ENCODE results near the gene HCAR3.
"Not testable (repeated sequence)": the region's sequence is repeated elsewhere in the genome, so short reads cannot be mapped to it uniquely, and the experiment has no call there.

Gene HCAR3

DNA sequence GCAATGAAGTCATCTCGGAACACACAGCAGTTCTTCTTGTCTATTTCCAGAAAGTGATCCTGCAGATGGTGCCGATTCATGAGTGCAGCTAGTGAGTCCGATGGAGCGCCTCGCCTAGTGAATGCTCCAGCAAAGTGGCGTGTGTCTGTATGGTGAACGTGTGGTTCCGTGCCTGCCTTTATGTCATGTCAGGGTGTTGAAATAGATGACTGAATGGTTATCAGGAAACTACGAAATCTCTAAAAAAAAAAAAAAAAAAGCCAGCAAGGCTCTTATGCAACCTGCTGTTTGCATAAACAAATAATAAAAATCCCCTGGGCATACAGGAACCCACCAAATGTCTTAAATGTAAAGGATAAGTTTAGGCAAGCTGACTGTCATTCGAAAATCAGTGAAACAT lies at the start of gene HCAR3:
Gene HCAR3 (minus strand): TSS at position 154 of the 400 bp plus-strand sequence. CDS start 74 bp downstream, at position 80.
- not testable (repeated sequence) for DNase-seq (ENCODE audit: low read depth, low spot score)

DNA sequence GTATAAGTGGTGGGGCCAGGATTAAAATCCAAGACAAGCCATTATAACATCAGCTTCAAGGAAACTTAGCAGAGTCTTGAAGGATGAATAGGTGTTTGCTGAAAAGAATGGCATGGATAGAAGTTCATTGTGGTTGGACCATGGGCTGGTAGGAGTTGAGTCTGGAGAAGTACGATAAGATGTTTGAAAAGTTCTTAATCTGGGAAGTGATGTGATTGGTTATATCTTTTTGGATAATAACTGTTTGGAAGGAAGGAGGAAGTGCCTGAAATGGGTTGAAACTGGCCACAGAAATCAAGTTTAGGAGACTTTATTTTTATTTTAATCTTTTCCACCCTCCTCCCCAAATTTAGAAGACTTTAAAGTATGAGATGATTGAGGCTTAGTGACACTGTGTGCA lies 41.0 kb upstream of the HCAR3 start:
- no peak for DNase-seq (ENCODE audit: low read depth, low spot score)

DNA sequence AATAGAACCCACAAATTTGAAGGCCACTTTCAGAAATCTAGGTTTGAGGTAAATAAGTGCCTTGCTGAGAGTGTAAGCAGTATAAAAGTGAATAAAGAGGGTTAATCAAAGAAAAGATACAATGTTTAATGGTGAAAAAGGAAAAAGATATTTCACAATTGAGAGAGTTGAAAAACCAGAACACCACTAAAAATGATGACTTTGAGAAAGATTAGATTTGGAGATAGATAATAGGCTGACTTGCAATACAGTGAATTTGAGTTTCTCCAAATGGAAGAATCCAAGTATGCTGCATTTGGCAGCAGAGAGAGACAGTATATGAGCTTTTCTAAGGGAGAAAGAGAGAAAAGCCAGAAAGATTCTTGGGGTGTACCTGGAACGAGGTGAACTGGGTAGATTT lies 38.2 kb upstream of the HCAR3 start:
- no peak for DNase-seq (ENCODE audit: low read depth, low spot score)

DNA sequence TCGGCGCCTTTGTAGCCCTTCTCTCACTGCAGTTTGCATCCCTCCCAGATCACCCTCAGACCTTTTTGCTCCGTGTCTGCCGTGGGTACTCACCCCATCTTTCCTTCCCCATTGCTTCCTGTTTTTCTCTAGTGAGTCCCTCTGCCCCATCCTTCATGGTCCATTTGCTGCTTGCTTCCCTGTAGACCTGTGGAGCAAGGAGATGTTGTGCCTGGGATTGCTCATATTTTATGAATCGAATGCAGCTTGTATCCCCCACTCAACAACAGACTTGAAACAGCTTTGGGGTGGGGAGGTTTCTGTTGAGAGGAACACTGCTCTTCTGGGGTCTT lies 36.7 kb upstream of the HCAR3 start:
- no peak for DNase-seq (ENCODE audit: low read depth, low spot score)

DNA sequence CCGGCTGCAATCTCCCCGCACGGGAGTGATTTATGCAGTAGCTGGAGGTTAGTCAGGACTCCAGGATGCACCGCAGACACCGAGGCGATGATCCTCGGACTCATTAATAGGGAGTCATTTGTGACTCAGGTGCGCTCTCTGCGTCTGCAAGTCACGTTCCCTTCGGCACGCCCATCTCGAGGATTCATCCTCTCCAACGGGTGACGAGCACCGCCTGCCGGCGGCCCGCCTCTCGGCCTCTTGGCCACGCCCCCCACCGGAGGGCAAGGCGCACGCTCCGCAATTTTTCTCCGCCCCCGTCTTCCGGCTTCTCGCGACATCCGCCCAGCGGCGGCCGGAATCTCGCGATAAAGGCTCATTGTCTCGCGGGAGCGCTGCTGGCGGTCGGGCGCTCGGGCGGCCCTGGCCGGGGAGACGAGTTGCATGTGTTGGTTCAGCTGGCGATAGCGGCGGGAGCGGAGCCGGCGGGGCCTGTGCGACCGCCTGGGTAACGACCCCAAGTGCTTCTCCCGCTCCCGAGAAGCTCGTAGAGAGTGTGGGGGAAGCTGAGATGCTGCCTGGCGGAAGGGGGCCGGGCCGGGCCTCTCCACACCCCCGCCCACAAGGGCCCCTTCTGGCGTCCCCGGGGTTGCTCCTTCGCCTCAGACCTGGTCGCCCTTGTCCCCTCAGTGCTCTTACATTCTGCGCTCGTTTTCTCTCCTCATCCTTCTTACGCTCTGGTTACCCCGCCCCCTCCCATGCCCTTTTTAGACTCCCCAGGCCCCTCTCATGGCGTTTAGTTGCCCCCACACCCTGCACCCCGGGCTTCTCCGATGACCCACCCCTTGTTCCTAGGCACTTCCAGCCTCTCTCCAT lies 36.1 kb upstream of the HCAR3 start, which contains the start of gene DENR:
Gene DENR (plus strand): TSS at position 361 of the 855 bp plus-strand sequence. CDS start 878 bp downstream, outside the sequence.
- peak; percentile 83 for DNase-seq (ENCODE audit: low read depth, low spot score)

DNA sequence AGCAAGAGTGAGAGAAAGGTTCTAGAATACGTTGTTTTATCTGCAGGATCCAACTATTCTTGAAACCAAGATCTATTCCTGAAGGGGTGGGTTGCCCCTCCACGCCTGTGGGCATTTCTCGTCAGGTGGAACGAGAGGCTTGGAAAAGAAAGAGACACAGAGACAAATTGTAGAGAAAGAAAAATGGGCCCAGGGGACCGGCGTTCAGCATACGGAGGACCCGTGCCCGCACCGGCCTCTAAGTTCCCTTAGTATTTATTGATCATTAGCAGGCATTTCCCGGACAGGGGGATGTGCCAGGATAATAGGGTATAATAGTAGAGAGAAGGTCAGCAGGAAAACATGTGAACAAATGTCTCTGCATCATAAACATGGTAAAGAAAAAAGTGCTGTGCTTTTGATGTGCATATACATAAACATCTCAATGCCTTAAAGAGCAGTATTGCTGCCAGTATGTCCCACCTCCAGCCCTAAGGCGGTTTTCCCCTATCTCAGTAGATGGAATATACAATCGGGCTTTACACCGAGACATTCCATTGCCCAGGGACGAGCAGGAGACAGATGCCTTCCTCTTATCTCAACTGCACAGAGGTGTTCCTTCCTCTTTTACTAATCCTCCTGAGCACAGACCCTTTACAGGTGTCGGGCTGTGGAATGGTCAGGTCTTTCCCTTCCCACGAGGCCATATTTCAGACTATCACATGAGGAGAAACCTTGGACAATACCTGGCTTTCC lies 34.3 kb upstream of the HCAR3 start:
- not testable (repeated sequence) for DNase-seq (ENCODE audit: low read depth, low spot score)

DNA sequence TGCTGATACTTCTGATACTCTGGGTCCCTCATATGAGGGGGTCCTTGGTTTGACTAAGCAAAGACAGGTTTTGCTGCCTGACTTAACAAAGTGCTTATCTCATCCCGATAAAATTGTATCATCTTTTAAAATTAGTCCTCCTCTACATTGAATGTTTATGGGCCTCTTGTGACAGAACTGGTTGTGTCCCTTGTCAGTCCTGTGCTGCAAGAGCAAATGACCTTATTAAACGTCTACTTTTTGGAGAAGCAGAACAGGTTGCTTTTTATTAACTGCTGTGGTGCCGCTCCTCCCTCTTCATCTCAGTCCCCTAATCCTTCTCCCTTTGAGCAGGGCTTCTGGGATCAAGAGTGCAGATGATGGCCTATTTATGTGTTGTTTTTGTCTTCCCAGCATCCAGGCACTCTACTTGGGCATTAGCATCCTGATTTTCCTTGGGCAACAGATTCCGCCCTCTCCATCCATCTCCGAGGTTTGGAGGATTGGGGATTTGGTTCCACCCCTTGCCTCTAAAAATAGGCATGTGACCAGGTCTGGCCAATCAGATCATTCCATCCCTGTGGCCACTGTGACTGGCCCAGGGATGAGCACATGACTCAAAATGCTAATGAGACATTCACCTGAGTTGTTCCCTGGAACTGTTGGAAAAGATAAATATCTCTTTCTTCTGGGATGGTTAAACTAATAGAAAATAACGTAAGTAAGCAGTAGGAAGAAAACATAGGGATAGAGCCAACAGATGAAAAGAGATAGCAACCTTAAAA lies 33.1 kb upstream of the HCAR3 start:
- no peak for DNase-seq (ENCODE audit: low read depth, low spot score)

DNA sequence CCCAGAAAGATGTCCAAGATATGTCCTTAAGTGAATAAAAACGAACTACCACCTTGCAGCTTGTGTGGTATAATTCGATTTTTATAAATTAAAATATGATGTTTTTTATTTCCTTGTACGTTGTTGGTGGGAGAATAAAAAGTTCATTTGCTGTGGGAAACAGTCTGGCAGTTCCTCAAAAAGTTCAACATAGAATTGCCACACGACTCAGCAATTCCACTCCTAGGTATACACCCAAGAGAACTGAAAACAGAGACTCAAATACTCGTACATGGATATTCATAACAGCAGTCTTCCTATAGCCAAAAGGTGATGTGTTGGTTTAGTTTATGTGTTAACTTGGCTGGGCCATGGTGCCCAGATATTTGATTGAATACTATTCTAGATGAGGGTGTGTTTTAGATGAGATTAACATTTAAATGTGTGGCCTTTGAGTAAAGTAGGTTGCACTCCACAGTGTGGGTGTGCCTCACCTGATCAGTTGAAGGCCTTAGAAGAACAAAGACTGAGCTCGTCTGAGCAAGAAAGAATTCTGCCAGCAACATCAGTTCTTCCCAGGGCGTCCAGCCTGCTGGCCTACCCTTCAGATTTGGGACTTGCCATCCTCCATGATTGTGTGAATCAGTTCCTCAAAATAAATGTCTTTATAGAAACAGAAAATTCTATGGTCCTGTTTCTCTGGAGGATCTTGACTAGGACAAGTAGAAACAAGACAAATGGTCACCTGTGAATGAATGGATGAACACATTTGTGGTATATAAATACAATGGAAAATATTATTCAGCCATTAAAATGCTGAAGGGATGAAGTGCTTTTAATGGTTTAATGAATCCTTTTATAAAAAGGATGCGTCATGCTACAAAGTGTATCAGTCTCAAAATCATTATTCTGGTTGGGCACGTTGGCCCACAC lies 30.9 kb upstream of the HCAR3 start:
- DNase-seq (ENCODE audit: low read depth, low spot score): no peak

DNA sequence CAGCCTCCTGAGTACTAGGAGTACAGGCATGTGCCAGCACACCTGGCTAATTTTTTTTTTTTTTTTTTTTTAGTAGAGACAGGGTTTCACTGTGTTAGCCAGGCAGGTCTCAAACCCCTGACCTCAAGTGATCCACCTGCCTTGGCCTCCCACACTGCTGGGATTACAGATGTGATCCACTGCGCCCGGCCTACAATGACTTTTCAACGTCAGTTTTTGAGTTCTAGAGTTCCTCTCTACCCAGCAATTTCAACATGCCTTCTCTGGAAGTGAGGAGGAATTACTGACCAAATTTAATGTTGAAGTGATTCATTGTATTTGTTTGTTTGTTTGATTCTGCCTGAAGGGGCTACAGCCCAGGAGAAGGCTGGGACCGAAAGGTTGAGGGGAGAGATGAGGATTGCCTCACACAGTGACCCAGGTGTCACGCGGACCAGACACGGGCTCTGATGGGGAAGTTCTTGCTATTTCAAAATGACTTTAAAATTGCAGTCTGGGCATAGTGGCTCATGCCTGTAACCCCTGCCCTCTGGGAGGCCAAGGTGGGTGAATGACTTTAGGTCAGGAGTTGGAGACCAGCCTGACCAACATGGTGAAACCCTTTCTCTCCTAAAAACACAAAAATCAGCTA lies 27.4 kb upstream of the HCAR3 start:
- DNase-seq (ENCODE audit: low read depth, low spot score): no peak

DNA sequence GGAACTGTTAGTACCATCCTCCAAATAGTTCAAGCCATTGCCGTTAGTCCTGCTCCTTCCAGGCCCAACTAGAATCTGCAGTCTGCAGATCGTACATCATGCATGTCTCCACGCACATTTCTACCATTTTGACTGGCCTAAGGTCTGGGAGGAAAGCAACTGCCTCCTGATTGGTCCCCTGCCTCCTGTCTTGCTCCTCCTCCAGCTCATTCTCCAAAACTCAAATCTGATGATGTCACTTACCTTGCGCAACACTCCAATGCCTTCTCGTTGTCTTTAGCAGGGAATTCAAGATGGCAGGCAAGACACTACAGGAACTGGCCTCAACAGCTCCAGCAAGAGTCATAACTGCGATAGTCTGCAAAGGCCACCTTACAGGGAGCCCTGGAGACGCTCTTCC lies 23.7 kb upstream of the HCAR3 start:
- no peak for DNase-seq (ENCODE audit: low read depth, low spot score)

DNA sequence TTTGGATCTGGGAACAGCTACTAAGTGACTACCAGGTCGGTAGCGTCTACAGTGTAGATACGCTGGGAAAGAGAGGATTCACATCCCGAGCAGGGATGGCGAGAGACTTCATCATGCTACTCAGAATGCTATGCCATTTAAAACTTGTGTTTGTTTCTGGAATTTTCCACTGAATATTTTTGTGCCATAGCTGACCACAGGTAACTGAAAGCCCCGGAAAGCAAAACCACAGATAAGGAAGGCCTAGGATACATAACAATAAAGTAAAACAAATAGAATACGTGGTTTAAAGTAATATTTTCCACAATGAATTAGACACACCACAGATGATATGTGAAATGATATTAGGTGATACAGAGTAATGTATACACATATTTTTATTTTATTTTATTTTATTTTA lies 22.0 kb upstream of the HCAR3 start:
- DNase-seq (ENCODE audit: low read depth, low spot score): no peak

DNA sequence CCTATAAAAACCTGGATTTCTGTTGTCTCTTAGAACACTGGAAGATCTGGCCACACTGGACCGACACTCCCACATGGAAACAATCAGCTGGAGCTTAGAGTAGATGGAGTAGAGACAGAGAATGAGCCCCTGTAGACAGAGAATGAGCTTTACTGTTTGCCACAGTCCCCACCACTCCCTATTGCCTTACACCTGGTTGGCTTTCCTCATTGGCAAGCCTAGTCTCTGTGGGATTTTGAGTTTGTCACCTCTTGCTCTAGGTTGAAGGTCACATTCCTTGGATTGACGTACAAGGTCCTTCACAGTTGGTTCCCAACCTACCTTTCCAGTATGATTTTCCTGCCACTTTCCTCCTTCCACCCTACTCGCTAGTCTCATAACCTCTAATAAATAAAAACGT lies 16.0 kb upstream of the HCAR3 start:
- no peak for DNase-seq (ENCODE audit: low read depth, low spot score)

DNA sequence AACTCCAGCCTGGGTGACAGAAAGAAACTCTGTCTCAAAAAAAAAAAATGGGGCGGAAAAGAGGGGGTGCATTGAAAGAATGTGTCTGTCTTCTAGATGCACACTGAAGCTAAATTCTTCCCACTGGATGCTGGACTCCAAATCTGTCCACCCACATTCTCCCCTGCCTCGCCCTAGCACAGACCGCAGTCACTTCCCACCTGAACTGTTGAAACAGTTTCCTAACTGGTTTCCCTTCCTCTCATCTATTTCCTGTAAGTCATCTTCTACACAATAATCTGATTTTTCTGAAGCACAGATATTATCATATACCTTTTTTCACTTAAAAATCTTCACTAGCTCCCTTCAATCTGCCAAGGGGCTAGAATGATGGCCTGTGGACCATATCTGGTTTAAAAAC lies 15.6 kb upstream of the HCAR3 start:
- no peak for DNase-seq (ENCODE audit: low read depth, low spot score)

DNA sequence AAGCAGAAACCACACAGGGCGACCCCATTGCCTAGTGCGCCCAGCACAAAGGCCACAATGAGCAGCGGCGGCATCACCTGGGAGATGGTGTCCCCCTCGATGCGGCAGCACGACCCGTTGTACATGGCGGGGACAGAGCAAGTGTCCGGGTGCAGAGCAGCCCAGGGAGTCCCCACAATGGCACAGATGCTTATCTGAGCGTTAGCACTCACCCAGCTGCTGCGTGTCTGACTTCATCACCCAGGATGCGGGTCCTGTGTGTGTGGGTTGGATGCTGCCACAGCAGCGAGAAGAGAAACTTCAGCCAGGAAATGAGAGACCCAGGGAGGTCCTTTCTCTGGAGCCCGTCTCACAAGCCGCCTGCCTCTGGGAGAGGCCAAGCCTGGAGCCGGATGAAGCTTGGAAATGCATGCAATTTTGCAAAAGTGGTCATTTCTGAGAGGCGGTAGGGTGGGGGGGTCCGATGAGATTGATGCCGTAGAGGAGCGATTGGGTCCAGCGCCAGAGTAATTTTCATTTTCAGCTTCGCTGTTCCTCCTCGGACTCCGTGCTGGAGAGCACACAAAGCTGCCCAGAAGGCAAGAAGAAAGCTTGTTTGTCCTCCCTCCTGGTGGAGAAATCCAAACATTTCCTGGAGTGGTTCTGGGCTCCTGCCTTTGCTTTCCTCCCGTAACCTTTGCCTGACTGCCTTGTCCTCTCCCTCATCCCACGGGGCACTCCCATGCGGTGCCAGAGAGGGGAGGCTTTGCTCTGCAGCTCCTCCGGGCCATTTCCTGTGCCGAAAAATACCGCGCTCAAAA lies 13.8 kb upstream of the HCAR3 start, which contains the start of gene HCAR1:
Gene HCAR1 (minus strand): TSS at position 630 of the 800 bp plus-strand sequence. CDS start 505 bp downstream, at position 125.
- DNase-seq (ENCODE audit: low read depth, low spot score): peak; percentile 74

DNA sequence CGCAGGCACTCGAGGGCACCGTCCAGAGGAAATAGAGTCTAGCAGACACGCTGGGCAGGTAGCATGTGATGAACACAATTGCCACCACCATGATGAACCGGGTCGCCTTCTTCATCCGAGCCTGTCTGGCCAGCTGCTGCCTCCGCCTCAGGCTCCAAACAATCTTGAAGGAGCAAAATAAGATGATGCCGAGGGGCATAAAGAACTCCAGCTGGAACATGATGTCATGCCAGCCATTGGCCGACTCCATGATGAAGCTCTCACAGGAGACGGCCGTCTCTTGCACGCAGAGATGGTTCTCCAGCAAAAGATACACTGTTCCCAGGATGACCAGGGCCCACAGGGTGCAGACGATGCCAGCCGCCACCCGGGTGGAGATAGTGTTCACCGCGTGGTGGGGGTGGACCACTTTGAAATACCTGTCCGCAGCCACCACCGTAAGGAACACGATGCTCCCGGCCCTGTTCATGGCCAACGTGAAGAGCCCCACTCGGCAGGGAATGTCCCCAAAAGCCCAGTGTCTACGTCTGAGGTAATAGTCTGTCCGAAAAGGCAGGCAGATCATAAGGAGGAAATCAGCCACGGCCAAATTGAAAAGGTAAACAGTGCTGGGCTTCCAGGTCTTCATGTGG lies 13.1 kb upstream of the HCAR3 start:
- no peak for DNase-seq (ENCODE audit: low read depth, low spot score)

DNA sequence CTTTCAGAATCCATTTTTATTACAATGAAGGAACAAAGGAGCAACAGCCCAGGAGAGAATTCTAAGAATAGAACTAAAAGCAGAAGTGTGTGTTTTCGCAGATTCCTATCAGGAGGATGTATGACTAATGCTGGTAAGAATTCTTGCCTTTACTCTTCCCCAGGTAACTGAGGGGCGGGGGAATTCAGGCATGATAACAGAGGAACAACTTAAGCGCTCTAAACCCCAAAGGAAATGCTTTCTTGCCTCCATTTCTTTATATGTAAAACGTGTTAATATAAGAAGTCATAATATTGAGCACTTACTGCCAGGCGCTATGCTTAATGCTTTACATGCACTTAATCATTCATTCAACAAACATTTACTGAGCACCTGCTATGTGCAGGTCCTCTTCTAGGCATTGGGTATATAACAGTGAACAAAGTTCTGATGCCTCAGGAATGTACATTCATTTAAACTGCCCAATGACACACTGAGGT lies 9.5 kb upstream of the HCAR3 start:
- DNase-seq (ENCODE audit: low read depth, low spot score): no peak

DNA sequence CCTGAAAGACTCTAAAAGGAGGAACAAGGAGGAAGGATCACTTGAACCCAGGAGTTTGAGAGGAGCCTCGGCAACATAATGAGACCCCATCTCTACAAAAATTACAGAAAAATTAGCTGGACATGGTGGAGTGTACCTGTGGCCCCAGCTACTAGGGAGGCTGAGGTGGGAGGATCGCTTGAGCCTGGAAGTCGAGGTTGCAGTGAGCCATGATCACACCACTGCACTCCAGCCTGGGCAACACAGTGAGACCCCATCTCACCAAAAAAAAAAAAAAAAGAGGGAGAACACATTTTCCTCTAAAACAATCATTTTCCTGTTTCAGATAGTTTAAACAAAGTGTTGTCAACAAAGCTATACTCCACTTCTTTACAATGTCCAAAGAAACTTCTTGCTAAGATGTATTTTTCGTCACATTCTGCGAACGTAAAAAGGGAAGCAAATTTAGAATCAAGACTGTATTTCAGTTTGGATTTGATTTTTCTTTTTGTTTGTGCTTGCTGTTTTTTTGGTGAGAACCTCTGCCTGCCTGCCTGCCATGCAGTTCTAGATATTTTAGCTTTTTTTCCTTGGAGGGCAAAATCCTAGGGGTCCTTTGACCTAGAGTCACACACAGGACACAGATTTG lies 9.0 kb upstream of the HCAR3 start:
- no peak for DNase-seq (ENCODE audit: low read depth, low spot score)

DNA sequence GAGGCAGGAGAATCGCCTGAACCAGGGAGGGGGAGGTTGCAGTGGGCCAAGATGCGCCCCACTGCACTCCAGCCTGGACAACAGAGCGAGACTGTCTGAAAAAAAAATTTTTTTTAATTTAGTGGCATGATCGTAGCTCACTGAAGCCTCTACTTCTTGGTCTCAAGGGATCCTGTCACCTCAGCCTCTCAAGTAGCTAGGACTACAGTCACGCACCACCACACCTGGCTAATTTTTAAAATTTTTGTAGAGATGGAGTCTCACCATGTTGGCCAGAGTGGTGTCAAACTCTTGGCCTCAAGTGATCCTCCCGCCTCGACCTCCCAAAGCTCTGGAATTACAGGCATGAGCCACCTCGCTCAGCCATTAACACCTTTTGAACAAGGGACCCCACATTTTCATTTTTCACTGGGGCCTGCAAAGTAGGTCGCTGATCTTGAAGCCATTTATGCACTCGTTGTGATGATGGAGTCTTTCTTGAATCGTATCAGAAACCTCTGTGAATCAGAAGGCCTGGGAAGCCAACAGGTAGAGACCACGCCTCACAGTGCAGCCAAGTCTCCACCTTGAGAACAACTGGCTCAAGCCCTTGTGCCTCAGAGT lies 8.1 kb upstream of the HCAR3 start:
- DNase-seq (ENCODE audit: low read depth, low spot score): no peak
